ENCODE measurements around the gene KRTAP20-1.

GRCh38 chr21:30612132-30612531, 4.1 kb upstream of the KRTAP20-1 start:
- TF ChIP-seq CTCF (conservative IDR thresholded peaks at IDR 0.05 in 1 of 2, IDR thresholded peaks at IDR 0.05 in 1 of 2; ENCODE audit: extremely low read depth in 1 of 2, insufficient read depth in 1 of 2, low read depth in 1 of 2, low read length in 2 of 2) (no peak), EZH2 (IDR thresholded peaks at IDR 0.05; ENCODE audit: borderline replicate concordance, low read length) (no peak)

Data from mammary epithelial cell (primary cell).